Measurements from ENCODE around the gene SLC17A1.

SLC17A1 gene

GRCh38 chr6:25831532-25832306, at the start of gene SLC17A1:
TSS of gene SLC17A1 (minus strand) at chr6:25832052. CDS start at chr6:25830557, 1,495 bp downstream.
- DNase-seq (ENCODE audit: low spot score), result no peak

GRCh38 chr6:25880601-25881000, 48.7 kb upstream of the SLC17A1 start:
- no peak for DNase-seq (ENCODE audit: low spot score)

GRCh38 chr6:25878721-25879322, 47.0 kb upstream of the SLC17A1 start:
- no peak for DNase-seq (ENCODE audit: low spot score)

- no peak for DNase-seq (ENCODE audit: low spot score)
Observed at GRCh38 chr6:25875926-25876602, 44.2 kb upstream of the SLC17A1 start.

- DNase-seq (ENCODE audit: low spot score), result no peak
Observed at GRCh38 chr6:25875563-25875905, 43.7 kb upstream of the SLC17A1 start.

- no peak for DNase-seq (ENCODE audit: low spot score)
Observed at GRCh38 chr6:25874822-25875562, 43.1 kb upstream of the SLC17A1 start.

- no peak for DNase-seq (ENCODE audit: low spot score)
Observed at GRCh38 chr6:25874118-25874517, 42.3 kb upstream of the SLC17A1 start, which contains the start of gene SLC17A3. TSS of gene SLC17A3 (minus strand) at chr6:25874243. CDS start at chr6:25868387, 5,856 bp downstream.

- DNase-seq (ENCODE audit: low spot score), result no peak
Observed at GRCh38 chr6:25872814-25873213, 41.0 kb upstream of the SLC17A1 start.

GRCh38 chr6:25869840-25870239, 38.0 kb upstream of the SLC17A1 start:
- no peak for DNase-seq (ENCODE audit: low spot score)

GRCh38 chr6:25868436-25869183, 36.8 kb upstream of the SLC17A1 start:
- DNase-seq (ENCODE audit: low spot score), result no peak

GRCh38 chr6:25866011-25866410, 34.2 kb upstream of the SLC17A1 start:
- DNase-seq (ENCODE audit: low spot score), result no peak

GRCh38 chr6:25863360-25863759, 31.5 kb upstream of the SLC17A1 start:
- no peak for DNase-seq (ENCODE audit: low spot score)

GRCh38 chr6:25862199-25862598, 30.3 kb upstream of the SLC17A1 start:
- no peak for DNase-seq (ENCODE audit: low spot score)

- DNase-seq (ENCODE audit: low spot score), result no peak
Observed at GRCh38 chr6:25852756-25853155, 20.9 kb upstream of the SLC17A1 start.

GRCh38 chr6:25851961-25852360, 20.1 kb upstream of the SLC17A1 start:
- DNase-seq (ENCODE audit: low spot score), result no peak

- no peak for DNase-seq (ENCODE audit: low spot score)
Observed at GRCh38 chr6:25844518-25844917, 12.7 kb upstream of the SLC17A1 start.

GRCh38 chr6:25842526-25842925, 10.7 kb upstream of the SLC17A1 start:
- DNase-seq (ENCODE audit: low spot score), result no peak

GRCh38 chr6:25835442-25836283, 3.8 kb upstream of the SLC17A1 start:
- no peak for DNase-seq (ENCODE audit: low spot score)

GRCh38 chr6:25834950-25835349, 3.1 kb upstream of the SLC17A1 start:
- no peak for DNase-seq (ENCODE audit: low spot score)

GRCh38 chr6:25833136-25833535, 1.3 kb upstream of the SLC17A1 start:
- no peak for DNase-seq (ENCODE audit: low spot score)

GRCh38 chr6:25832670-25833069, 818 bp upstream of the SLC17A1 start:
- DNase-seq (ENCODE audit: low spot score), result no peak

Measured in ecto neural progenitor cell (in vitro differentiated cells).